ENCODE results near the gene UBA5.

- TF ChIP-seq KDM1A (IDR thresholded peaks at IDR 0.05; ENCODE audit: low read depth): no peak
- no peak for TF ChIP-seq ESRRA (IDR thresholded peaks at IDR 0.05; ENCODE audit: borderline replicate concordance, low read length)
- no peak for TF ChIP-seq BHLHE40 (IDR thresholded peaks at IDR 0.05; ENCODE audit: low read depth, low read length)
- no peak for TF ChIP-seq EP300 (IDR thresholded peaks at IDR 0.05)
- TF ChIP-seq USF2 (IDR thresholded peaks at IDR 0.05): no peak
- TF ChIP-seq RAD21 (conservative IDR thresholded peaks at IDR 0.05 in 1 of 2, IDR thresholded peaks at IDR 0.05 in 1 of 2): peak; percentile 64 to 66
Measured at GRCh38 chr3:132641837-132642538, 18.1 kb upstream of the UBA5 start.
